Choroid plexus epithelial cell (primary cell): ENCODE data around the gene TAB2.

ENCODE experiments used
- DNase-seq: peaks from one replicate; pipeline ENCODE4 v3.0.0-alpha.2; 2010; ENCODE audit warnings: low read depth
- H3K4me3 ChIP-seq: 2 replicates; pipeline ENCODE4 v1.5.1; 2011; ENCODE audit warnings: low read depth, mild to moderate bottlenecking, control low read depth, low read length, moderate library complexity
- CTCF ChIP-seq: conservative IDR thresholded peaks from 2 replicates; pipeline ENCODE4 v1.5.1; 2011; ENCODE audit warnings: low read depth, mild to moderate bottlenecking, control low read depth, inconsistent platforms, low read length, moderate library complexity

TAB2 gene

GRCh38 chr6:149428606-149429005 lies 111.1 kb downstream of the TAB2 start:
- no peak overlapping the region for H3K4me3 ChIP-seq
- no peak for TF ChIP-seq CTCF
- DNase-seq: no peak

GRCh38 chr6:149429427-149430360 lies 112.2 kb downstream of the TAB2 start:
- no peak for DNase-seq
- no peak overlapping the region for H3K4me3 ChIP-seq
- peak; percentile 8 for TF ChIP-seq CTCF

- peak overlapping the region; percentile 35 for H3K4me3 ChIP-seq
- TF ChIP-seq CTCF: peak; percentile 98
- peak; percentile 86 for DNase-seq
Observed at GRCh38 chr6:149431905-149432775, 114.6 kb downstream of the TAB2 start.

GRCh38 chr6:149433405-149433804 lies 115.9 kb downstream of the TAB2 start:
- TF ChIP-seq CTCF: no peak
- H3K4me3 ChIP-seq: no peak overlapping the region
- DNase-seq: no peak

GRCh38 chr6:149433881-149434280 lies 116.4 kb downstream of the TAB2 start:
- H3K4me3 ChIP-seq: no peak overlapping the region
- no peak for TF ChIP-seq CTCF
- DNase-seq: no peak

GRCh38 chr6:149435919-149436586 lies 118.5 kb downstream of the TAB2 start:
- H3K4me3 ChIP-seq: no peak overlapping the region
- DNase-seq: no peak
- TF ChIP-seq CTCF: no peak
